ENCODE results near the gene RARRES1.

RARRES1 gene, protein sequence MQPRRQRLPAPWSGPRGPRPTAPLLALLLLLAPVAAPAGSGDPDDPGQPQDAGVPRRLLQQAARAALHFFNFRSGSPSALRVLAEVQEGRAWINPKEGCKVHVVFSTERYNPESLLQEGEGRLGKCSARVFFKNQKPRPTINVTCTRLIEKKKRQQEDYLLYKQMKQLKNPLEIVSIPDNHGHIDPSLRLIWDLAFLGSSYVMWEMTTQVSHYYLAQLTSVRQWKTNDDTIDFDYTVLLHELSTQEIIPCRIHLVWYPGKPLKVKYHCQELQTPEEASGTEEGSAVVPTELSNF

DNA sequence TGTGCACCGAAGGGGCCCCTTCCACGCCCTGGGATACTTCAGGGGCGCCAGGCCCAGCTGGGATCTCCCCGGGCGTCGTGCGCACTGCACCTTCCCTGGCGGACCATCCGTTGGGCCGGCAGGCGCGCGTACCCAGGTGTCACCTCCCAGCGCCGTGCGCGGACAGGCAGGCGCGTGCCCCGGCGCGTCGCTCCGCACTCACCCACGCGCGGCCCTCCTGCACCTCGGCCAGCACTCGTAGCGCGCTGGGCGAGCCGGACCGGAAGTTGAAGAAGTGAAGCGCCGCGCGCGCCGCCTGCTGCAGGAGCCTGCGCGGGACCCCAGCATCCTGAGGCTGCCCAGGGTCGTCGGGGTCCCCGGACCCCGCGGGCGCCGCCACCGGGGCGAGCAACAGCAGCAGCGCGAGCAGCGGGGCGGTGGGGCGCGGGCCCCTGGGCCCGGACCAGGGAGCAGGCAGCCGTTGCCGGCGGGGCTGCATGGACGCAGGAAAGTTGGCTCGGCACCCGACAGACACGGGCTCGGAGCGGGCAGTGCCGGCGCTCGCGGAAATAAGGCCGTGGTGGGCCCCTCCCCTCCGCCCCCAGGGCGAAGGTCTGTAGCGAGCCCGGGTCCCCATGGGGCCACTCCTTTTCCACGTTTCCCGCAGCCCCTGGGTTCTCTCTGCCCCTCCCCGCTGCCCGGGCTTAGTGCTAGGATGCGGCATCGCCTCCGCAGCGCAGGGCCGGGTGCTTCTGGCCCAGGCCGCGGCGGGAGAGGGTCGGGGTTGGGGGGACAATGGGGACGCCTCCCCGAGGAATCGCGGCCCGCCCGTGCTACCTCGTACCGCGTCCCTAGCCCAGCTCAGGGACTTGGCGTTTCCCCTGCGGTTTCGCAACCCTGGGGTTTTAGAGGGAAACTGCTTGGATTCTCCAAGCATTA lies at the start of gene RARRES1:
Gene RARRES1, minus strand, starts transcription at position 520 of the 918 bp plus-strand sequence. Its CDS starts 42 bp downstream, at position 478.
- DNase-seq (ENCODE audit: low spot score) = peak; percentile 83

DNA sequence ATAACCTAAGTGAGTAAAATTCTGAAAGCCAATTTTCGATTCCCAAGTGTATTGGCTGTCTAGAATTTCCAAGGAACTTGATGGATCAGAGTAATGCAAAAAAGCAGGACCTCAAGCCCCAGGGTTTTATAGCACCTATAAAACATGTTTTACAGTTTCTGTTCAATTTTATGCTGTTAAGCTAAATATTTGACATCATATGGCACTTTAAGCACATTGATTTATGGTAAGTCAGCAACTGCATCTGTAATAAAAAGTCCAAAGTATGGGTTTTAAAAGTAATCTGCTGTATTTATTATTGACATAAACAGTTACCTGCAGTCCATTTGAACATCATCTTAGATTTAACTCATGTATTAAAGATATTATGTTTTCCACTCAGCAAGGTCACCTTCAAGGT lies 49.6 kb upstream of the RARRES1 start:
- no peak for DNase-seq (ENCODE audit: low spot score)

DNA sequence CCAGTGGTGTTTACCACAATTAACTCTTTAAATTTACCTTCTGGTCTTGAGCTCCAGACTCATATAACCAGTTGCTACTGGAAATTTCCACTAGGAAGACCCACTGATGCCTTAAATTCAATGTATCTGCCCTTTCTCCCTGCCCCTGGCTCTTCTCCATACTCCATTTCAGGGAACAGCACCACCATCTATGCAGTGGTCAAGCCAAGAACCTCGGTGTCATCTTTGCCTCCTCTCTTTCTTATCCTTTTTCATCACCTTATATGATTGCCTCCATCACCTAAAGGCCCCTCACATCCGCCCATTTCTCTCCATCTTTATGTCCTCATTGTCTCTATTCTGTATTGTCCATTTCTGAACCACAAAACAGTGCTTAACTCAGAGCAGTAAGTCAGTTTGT lies 48.9 kb upstream of the RARRES1 start:
- DNase-seq (ENCODE audit: low spot score) = no peak

DNA sequence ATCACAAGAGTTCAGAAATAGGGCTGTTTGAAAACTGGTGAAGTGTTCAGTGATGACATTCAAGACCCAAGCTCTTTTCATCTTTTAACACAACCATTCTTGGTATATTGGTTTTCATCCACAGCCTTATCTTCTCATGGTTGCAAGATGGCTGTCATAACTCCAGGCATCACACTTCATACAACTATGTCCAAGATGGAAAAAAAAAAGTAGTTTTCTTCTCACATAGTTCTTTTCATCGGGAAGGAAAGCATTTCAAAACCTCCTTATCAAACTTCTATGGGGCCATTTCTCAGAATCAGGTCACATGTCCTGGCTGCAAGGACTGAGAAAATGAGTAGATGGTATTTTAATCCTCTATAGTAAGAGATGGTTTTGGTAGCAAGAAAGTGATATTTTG lies 48.5 kb upstream of the RARRES1 start:
- DNase-seq (ENCODE audit: low spot score) = no peak

DNA sequence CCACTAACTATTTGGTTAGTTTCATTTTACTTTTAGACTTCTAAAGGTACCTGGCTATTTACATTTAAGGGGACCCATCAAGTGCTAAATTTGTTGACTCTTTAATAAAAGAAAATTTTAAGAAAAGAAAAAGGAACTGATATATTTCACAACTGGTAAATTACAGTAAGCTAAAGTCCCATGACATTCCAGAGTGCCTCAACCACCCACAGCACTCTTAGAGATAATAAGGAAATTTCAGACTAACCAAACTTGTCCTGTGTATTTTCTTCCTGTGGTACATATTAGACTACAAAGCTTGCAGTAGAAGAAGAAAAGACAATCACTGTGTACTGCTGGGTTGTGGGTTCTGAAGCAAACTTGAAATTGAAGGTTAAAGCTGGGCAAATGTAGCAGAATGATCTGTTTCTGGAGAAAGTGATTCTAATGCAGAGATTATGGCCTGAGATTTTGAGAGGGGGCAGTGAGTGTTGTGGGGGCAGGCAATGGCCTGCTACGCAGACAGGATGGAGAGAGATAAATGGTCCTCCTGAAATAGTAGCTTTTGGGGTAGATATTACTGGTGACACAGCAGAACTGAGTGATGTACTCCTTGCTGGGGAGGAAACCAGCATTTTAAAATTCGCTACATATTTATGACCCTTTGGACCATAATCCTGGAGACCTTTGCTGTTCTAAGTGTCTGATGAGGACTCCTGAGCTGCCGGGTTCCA lies 45.1 kb upstream of the RARRES1 start:
- DNase-seq (ENCODE audit: low spot score) = peak; percentile 51

DNA sequence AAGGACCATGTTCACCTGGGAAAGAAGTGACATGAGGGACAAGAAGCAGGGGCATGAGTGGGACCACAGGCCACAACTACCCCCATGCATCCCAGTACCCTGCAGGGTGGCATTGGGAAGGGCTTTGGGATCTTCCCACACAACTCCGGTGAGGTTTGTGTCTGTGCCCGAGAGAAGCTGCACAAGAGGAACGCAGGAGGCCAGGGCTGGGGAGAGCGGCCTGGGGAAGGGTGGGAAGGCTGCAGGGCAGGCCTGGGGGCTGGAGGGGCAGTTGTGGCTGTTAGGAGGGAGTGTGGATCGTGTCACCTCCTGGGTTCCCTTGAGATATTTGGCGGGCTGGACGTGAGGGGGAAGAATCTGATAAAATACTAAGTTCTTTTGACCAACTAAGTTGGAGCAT lies 44.3 kb upstream of the RARRES1 start:
- DNase-seq (ENCODE audit: low spot score) = no peak

DNA sequence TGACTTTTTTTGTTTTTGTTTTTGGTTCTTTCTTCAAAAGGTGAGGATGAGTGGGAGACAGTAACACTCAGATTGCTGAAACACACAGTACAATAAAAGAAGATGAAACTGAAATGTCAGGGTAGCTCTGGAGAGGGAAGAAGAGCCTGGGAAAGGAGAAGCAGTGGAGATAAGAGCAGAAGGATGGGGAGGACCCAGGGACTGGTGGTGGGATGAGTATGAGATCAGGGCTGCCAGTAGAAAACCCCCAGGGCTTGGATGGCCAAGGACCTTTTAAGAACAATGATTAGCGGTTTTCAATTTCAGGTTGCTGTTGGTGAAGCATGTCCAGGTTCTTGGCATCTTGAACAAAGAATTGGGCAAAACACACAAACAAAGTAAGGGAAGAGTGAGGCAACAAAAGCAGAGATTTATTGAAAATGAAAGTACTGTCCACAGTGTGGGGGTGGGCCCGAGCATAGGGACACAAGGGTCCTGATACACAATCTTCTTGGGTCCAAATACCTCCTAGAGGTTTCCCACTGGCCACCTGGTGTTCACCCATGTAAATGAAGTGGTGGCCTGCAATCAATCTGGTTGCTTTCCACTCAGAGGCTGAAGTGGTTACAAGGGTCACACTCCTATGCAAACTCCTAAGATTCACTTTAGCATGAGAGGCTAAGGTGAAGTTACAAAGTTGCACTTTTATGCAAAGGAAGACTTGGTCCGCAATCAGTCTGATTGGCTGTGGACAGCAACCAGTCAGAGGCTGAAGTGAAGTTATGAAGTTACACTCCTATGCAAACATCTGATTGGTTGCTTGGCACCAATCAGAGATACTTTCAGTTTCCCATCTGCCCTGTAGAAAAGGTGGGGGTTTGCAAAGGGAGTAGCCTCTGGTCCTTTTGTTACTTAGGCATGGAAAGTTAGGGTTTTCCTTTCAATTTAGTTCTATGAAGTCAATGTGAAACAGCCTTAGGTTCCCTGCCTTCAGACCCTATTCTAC lies 43.5 kb upstream of the RARRES1 start:
- DNase-seq (ENCODE audit: low spot score) = no peak

DNA sequence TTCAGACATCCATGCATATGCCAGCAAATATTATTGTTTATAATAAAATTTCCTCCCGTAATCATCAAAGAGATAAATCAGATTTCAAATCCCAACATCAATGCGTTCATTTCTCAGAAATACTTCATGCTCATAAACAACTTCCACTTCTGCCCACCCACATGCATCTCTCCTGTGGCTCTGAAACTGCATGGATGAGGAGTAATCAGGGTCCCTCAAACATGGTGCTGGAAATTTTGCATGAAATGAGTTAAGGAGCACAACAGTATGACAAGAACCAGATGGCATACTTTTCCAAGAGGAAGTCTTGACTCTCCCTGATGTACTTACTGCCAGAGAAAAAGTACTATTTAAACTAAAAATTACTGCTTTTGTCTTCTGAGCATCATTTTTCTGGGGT lies 42.7 kb upstream of the RARRES1 start:
- no peak for DNase-seq (ENCODE audit: low spot score)

DNA sequence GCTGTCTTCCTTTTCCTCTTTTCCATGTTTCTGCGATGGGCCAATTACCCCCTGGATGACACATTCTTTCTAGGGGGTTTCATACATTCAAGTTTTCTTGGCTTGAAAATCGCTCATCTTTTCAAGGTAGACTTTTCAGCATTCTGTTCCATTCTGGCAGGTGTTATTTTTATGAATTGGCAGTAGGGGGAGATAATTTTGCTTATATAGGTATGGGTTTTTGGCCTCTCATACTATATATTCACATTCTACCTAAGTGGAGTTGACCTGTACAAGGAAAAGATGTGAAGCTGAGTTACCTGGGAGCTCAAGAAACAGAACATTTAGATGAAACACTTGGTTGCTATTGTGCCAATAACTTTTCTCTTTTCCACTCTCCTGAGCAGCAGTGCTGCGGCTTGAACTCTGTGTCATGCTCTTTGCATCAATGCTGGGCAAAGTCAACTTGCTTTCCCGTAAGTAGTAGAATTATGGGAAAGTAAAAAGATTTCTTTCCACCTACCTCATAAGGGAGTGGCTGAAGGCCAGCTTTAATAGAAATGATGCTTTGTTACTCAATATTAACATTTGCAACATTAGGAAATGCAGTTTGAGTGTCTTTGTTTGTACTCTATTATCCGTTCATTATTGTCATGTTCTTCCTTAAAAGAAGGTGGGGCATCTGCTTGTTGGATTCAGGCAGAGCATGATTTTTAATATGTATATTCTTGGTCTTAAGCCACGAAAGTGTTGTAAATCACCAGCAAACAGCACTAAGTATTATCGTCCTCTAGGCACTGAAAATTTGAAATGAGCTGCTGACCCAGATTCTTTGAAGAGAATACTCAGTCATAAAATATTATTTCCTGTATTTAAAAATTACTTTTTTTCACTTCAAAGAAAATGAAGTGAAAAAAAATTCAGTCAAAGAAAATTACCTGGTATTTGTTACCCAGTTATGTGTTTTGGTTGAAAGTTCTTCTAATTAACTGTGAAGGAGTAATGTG lies 41.9 kb upstream of the RARRES1 start:
- no peak for DNase-seq (ENCODE audit: low spot score)

DNA sequence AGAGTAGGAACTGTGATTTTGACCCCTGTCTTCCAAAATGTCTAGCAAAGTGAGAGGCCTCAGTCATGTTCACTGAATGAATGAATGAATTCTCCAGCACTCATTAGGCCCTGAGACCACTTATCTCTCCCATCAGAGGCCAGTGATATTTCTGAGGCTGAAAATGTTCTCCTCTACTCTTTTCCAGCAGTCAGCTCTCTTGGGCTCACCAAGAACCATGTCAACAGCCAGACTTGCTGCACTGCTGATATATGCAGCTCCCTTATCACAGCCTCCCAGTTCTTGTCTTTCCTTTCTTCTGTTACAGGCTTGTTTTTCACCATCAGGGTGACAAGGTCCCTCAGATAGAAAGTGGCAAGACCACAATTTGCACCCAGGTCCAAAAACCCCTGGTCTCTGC lies 40.9 kb upstream of the RARRES1 start:
- no peak for DNase-seq (ENCODE audit: low spot score)

DNA sequence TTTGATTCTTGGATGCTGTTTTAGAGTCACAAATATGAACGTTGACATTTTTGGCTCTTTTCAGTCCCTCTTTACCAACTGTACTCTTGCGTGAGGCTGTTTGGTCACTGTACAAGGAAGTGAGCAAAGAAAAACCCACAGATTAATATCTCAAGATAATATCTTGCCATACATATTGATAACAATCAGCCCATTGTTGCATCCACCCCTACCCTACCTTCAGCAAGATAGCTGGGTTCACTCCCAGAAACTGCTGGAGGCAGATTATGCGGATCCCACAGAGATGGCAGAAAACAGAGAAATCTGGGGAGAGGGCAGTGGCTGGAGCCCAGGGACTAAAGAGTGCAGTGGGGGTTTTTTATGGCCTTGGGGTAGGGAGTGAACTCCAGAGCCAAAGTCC lies 39.7 kb upstream of the RARRES1 start:
- no peak for DNase-seq (ENCODE audit: low spot score)

DNA sequence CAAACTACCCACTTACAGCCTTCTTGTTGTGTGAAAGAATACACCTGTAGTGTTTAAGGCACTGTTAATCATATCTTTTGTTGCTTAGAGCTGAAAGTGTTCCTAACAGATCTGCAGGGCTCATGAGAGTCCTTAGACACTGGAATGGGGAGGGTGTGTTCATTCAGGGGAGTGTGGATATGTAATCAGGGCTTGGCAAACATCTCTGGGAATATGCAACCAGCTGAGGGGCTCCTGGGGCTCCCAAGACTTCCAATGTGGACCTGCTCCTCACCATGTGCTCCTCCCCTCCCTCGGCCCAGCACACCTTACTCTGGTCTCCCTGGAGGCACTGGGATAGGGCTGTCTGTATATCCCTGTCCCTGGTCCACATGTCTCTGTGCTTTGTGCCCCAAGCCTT lies 39.3 kb upstream of the RARRES1 start:
- no peak for DNase-seq (ENCODE audit: low spot score)

DNA sequence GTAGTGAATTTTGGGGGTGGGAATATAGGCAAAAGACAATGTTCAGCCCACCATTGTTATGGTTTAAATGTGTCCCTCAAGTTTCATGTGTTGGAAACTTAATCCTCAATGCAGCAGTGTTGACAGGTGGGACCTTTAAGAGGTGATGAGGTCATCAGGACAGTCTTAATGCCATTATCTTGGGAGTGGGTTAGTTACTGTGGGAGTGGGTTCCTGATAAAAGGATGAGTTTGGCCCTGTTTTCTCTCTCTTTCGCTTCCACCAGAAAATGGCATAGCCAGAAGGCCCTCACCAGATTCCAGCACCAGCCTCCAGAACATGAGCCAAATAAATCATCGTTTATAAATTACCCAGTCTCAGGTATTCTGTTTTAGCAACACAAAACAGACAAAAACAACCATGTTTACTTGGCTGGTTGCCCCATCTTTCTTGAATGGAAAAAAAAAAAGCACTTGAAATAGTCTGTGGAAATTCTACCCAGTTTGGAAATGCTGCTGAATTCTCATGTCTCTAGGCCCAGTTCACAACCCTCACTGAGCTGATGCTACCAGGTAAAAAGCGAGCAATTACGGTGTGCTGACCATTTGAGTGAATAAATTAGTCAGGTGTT lies 38.6 kb upstream of the RARRES1 start:
- DNase-seq (ENCODE audit: low spot score) = no peak

DNA sequence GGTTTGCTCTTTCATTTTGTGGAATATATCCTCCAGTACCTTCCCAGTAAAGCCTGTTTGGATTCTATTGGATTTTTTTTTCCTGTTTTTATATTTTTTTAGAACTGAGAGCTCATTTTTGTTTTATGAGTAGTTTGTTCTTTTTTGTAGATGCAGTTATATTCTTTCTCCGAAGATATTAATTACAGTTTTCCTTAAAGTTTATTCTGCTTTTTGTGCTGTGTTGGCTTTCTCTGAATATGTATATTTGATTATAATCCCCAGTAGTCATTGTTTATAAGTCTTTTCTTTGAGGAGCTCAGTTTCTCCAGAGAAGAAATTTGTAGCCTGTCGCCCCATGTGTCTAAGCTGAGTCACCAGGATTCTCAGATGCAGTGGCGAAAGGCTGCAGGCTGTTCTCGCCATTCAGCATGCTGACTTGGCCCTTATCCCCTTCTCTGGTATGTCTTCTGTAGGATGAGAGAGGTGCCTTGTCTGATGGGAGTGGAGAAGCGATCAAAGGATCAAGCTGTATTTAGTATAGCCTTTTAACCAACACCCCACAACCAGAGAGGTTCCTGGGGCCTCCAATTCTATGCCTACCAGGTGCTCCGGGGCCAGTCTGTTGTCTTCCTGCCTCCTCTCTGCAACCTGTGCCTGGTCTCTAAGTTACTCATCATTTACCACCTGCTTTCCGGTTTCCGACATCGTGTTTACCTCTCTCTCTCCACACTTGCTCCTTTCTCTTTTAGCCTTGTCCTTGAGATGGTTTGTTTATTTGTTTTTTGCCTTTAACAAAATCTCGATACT lies 37.9 kb upstream of the RARRES1 start:
- peak; percentile 60 for DNase-seq (ENCODE audit: low spot score)

DNA sequence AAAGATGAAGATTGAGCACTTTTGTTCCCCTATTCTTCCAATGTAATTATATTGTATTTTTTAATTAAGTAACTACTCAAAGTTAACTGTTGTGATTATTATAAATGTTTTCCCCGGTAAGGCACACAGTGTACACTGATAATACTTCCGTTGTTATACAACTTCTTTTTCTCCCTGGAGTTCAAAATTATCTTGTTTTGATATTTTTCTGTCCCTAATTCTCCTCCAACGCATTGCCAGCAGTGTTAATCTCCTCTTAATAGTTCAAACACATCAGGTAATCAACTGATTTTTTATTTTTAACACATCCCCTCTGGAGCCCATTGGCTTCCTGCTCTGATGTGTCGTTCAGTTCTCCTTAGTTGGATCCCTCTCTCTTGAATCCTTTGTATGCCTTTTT lies 37.3 kb upstream of the RARRES1 start:
- DNase-seq (ENCODE audit: low spot score) = no peak

DNA sequence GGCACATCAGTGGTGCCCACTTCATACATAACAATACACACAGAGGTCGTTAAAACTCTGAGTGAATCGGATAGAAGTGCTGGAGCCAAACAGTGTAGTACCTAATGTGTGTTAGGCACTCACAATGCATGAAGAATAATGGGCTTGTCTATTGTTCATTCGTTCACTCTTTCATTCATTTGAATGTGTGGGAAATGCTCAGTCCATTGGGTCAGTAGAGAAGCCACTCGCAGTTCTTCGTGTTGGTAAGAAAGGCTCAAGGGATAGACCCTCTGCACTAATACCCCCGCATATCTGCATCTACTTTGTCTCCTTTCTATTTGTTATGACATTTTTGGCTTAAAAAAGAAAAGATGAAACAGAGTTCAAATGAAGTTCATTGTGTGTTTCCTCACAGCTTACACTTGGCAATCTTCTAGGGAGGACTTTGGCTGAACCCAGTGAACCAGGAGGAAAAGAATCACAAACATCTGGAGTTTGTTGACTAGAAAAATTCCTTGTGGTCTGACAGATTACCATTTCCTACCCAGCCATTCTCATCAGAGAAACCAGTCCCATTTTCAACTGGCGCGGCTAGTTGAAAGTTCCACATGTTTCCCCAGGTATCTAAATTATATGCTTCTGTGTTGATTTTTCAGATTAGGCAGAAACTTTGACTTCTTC lies 36.8 kb upstream of the RARRES1 start:
- DNase-seq (ENCODE audit: low spot score) = peak; percentile 88

DNA sequence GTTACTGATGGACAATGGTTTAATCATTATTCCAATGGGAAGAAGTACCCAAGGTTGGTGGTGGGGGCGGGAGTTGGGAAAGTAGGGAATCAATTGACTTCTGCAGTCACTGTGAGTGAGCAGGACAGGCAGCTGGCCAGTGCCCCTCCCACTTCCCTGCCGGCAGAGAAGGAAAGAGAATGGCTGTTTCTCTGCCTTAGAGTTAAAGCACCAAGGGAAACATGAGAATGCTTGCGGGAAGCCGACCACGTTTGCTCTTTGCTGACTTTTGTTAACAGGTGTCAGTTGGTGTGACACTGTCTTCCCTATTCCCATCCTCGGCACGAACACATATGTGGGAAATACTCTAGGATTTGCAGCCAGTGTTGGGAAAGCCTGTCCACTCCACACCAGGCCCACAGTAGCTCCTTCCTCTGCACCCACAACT lies 36.1 kb upstream of the RARRES1 start:
- DNase-seq (ENCODE audit: low spot score) = peak; percentile 77

DNA sequence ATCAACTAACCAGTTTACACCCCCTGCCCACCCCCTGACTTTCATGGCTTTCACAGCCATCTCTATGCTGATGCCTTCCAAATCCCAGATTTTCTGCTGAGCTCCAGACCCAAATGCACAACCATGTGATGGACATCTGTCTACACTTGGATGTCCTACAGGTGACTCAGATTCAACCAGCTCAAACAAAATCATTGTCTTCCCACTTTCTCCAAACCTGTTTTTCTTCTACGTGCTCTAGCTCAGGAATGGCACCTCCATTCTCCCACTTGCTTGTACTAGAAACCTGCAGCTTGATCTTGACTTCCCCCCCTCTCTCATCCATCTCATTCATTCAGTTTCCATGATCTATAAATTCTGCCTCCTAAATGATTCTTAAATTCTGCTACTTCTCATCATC lies 34.1 kb upstream of the RARRES1 start:
- no peak for DNase-seq (ENCODE audit: low spot score)
